ENCODE measurements around the gene GNAI3.

DNA sequence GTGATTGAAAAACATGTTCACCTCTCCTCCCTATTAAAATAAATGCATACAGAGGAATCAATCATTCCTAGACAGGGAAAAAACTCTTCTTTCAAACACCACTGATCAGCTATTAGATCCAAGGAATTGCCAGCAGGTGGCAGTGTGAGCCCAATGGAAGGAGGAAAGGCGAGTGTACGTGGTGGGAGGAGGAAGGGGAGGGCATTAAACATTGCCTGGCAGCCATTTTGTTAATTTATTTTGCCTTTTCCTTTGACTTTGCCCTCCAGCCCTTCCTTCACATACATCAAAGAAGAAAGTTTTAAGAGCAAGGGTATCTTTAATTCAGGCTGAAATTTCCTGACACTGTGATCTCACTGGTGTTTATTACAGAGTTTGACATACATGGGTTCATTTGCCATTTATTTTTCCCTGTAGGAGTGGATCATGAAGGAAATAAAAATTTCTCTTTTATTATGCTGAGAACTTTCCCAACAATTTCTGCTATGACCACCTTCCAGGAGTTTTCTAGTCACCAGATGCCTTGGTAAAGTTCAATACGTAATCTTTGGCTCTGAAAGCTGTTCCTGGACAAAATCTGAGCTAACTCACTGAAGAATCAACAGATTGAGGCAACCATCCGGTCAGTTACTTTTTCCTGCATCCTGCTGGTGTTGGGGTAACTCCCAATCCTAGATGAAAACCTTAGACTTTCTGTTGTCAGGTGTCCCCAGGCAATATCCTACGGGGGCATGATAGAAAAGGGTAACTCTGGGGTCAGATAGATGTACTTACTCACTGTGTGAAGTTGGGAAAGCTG is 1.9 kb upstream of the GNAI3 start:
- no peak for TF ChIP-seq EZH2 (IDR thresholded peaks at IDR 0.05; ENCODE audit: low read length)
- TF ChIP-seq, protein P1, sequence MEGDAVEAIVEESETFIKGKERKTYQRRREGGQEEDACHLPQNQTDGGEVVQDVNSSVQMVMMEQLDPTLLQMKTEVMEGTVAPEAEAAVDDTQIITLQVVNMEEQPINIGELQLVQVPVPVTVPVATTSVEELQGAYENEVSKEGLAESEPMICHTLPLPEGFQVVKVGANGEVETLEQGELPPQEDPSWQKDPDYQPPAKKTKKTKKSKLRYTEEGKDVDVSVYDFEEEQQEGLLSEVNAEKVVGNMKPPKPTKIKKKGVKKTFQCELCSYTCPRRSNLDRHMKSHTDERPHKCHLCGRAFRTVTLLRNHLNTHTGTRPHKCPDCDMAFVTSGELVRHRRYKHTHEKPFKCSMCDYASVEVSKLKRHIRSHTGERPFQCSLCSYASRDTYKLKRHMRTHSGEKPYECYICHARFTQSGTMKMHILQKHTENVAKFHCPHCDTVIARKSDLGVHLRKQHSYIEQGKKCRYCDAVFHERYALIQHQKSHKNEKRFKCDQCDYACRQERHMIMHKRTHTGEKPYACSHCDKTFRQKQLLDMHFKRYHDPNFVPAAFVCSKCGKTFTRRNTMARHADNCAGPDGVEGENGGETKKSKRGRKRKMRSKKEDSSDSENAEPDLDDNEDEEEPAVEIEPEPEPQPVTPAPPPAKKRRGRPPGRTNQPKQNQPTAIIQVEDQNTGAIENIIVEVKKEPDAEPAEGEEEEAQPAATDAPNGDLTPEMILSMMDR (optimal IDR thresholded peaks at IDR 0.05 in 1 of 3, IDR thresholded peaks at IDR 0.05 in 1 of 3, conservative IDR thresholded peaks at IDR 0.05 in 1 of 3; ENCODE audit: extremely low read depth in 1 of 3, insufficient read depth in 2 of 3, low read length in 3 of 3), result peak; percentile 73 to 93 (median 84)
